ENCODE results near the gene KIRREL3. TPM values are rescaled to one million over a fixed set of nuclear protein-coding genes. Genes with fewer than 3 reads are reported as not detected.

Gene KIRREL3
- total and polyA plus RNA-seq, 9 of the 15 experiments (the other 6 are each of a cell fraction or from before 2014, with no cell fraction given) = 0.04 to 0.10 TPM; not detected in 7

- TF ChIP-seq BRF2 (IDR thresholded peaks at IDR 0.05; ENCODE audit: borderline replicate concordance, insufficient read depth, insufficient read length) (no peak), SLC30A9 (CRISPR knock-in tag; IDR thresholded peaks at IDR 0.05) (no peak), MNT (conservative IDR thresholded peaks at IDR 0.05) (no peak), MTA2 (IDR thresholded peaks at IDR 0.05; ENCODE audit: low read depth) (no peak), STAT5B (CRISPR knock-in tag; IDR thresholded peaks at IDR 0.05) (no peak)
Measured at GRCh38 chr11:126833065-126833464, 167.5 kb downstream of the KIRREL3 start (continued).

- CTCF ChIA-PET (ENCODE audit: low intra/inter-chr PET ratio) = no interaction called here
- FAIRE-seq (no peak), DNase-seq (ENCODE audit: extremely low read depth in 1 of 4, low spot score in 3 of 4) (no peak), ATAC-seq (no peak)
- Histone ChIP-seq H3K9me3 (replicated peaks; ENCODE audit: control insufficient read depth, insufficient read depth, low read depth, low read length) (no peaks in the 10 kb centered on the region), H3K36me3 (ENCODE audit: control insufficient read depth, insufficient read depth, low read length) (no peaks in the 10 kb centered on the region), H3K27me3 (ENCODE audit: control insufficient read depth in 2 of 2, insufficient read depth in 2 of 2, low read length in 2 of 2) (no peaks in the 10 kb centered on the region), H3K9me1 (ENCODE audit: control insufficient read depth, insufficient read depth, low read length) (no peaks in the 10 kb centered on the region), H3K9ac (ENCODE audit: insufficient read depth in 1 of 2, low read depth in 2 of 2, low read length in 2 of 2) (no peak overlapping the region), H3K27ac (ENCODE audit: extremely low read depth, low read depth, low read length) (no peak overlapping the region), H3K4me2 (ENCODE audit: insufficient read depth, low read length) (no peak overlapping the region), H3K4me1 (replicated peaks in 1 of 2; ENCODE audit: control insufficient read depth in 2 of 2, insufficient read depth in 2 of 2, low read length in 2 of 2) (no peaks in the 10 kb centered on the region), H2AFZ (ENCODE audit: low read depth, low read length) (no peak overlapping the region), H3K79me2 (ENCODE audit: control insufficient read depth, insufficient read depth, low read length) (no peaks in the 10 kb centered on the region), H3K4me3 (no peak overlapping the region), H4K20me1 (replicated peaks; ENCODE audit: control insufficient read depth, insufficient read depth, low read length) (no peaks in the 10 kb centered on the region)
- no TSS peak for BruUV-seq (replicated peaks)
- 0% methylated on average over 6 of the region's 6 CpGs for WGBS (ENCODE audit: insufficient coverage, low coverage, missing lambda C conversion rate)
- POLR2A ChIA-PET = no interaction called here
- TF ChIP-seq HMBOX1 (IDR thresholded peaks at IDR 0.05) = no peak
- intact Hi-C loops (cut with micrococcal nuclease) (no loop called here), in situ Hi-C loops (cut with MboI) (no loop called here)
Measured at GRCh38 chr11:126832387-126832786, 168.2 kb downstream of the KIRREL3 start.

Measured in K562 (cell line).